CD14-positive monocyte (primary cell): ENCODE measurements around the gene MISP. TPM values are rescaled to one million over a fixed set of nuclear protein-coding genes. Genes with fewer than 3 reads are reported as not detected.
A peak's percentile ranks its signal among the peaks of the same experiment; 100 is the strongest.

Source experiments
- DNase-seq, 3 donors: peaks; one replicate each; pipeline ENCODE4 v3.0.0-alpha.2; 2011 to 2022
- H2AFZ ChIP-seq: 2 replicates; pipeline ENCODE4 v1.6.0; 2012; ENCODE audit warnings: mild to moderate bottlenecking, low read depth, low read length, inconsistent platforms; ENCODE audit not compliant: insufficient read depth, poor library complexity, severe bottlenecking
- H3K27ac ChIP-seq, 2 donors: 1 replicate in 1 of 2; 2 replicates in 1 of 2; pipeline ENCODE4 v1.5.1; 2012 to 2013; ENCODE audit warnings: low read length in 2 of 2, control low read depth in 1 of 2, inconsistent platforms in 1 of 2, low read depth in 1 of 2, mild to moderate bottlenecking in 1 of 2
- H3K27me3 ChIP-seq, 2 donors: one replicate each; pipeline versions ENCODE4 v1.6.0 to v1.6.1; 2011 to 2013; ENCODE audit warnings: low read length in 2 of 2; ENCODE audit not compliant: control insufficient read depth in 2 of 2, insufficient read depth in 2 of 2
- H3K36me3 ChIP-seq, 2 donors: replicated peaks in 1 of 2; 1 replicate in 1 of 2; 2 replicates in 1 of 2; pipeline versions ENCODE4 v1.5.1 to v1.6.1; 2012 to 2013; ENCODE audit warnings: low read length in 2 of 2, control low read depth in 1 of 2, inconsistent platforms in 1 of 2, mild to moderate bottlenecking in 1 of 2; ENCODE audit not compliant: insufficient read depth in 2 of 2, control insufficient read depth in 1 of 2
- H3K4me1 ChIP-seq, 2 donors: 1 replicate in 1 of 2; 2 replicates in 1 of 2; pipeline versions ENCODE4 v1.5.1 to v1.6.1; 2012 to 2013; ENCODE audit warnings: low read length in 2 of 2, control low read depth in 1 of 2, inconsistent platforms in 1 of 2, mild to moderate bottlenecking in 1 of 2, moderate library complexity in 1 of 2; ENCODE audit not compliant: insufficient read depth in 2 of 2, control insufficient read depth in 1 of 2
- H3K4me2 ChIP-seq: replicated peaks from 2 replicates; pipeline ENCODE3; 2012; ENCODE audit warnings: low read length, moderate library complexity, mild to moderate bottlenecking; ENCODE audit not compliant: poor library complexity, severe bottlenecking; ENCODE audit errors: extremely low read depth
- H3K4me3 ChIP-seq, 3 experiments: fragments of 200-600 bp in 1 of 3; sonication (generic) in 1 of 3; replicated peaks in 1 of 3; 1 replicate in 2 of 3; 2 replicates in 1 of 3; pipeline ENCODE4 v1.5.1; 2011 to 2013; ENCODE audit warnings: low read length in 3 of 3, mild to moderate bottlenecking in 3 of 3, control low read depth in 2 of 3, low read depth in 2 of 3, inconsistent platforms in 1 of 3, moderate library complexity in 1 of 3
- H3K79me2 ChIP-seq: 2 replicates; pipeline ENCODE4 v1.6.0; 2012; ENCODE audit warnings: mild to moderate bottlenecking, control low read depth, inconsistent platforms, low read length, moderate library complexity; ENCODE audit not compliant: insufficient read depth
- H3K9ac ChIP-seq: 2 replicates; pipeline ENCODE4 v1.6.0; 2017; ENCODE audit warnings: low read length, mild to moderate bottlenecking; ENCODE audit not compliant: insufficient read depth, poor library complexity, severe bottlenecking
- H3K9me3 ChIP-seq, 2 donors: replicated peaks in 1 of 2; 1 replicate in 1 of 2; 2 replicates in 1 of 2; pipeline versions ENCODE4 v1.5.1 to v1.6.1; 2012 to 2013; ENCODE audit warnings: low read length in 2 of 2, control low read depth in 1 of 2; ENCODE audit not compliant: control insufficient read depth in 1 of 2, insufficient read depth in 1 of 2
- H4K20me1 ChIP-seq: 2 replicates; pipeline ENCODE4 v1.6.0; 2012; ENCODE audit warnings: mild to moderate bottlenecking, low read length, control low read depth, moderate library complexity; ENCODE audit not compliant: insufficient read depth
- H3K27ac Mint-ChIP-seq, 7 donors: one replicate each; pipeline ENCODE4 v1.8.0; 2020; ENCODE audit warnings: mild to moderate bottlenecking in 7 of 7, mixed read lengths in 7 of 7, moderate library complexity in 6 of 7, inconsistent platforms in 2 of 7
- H3K27me3 Mint-ChIP-seq, 3 donors: one replicate each; pipeline ENCODE4 v1.8.0; 2021 to 2022; ENCODE audit warnings: low read depth in 3 of 3, mild to moderate bottlenecking in 3 of 3, mixed read lengths in 3 of 3, moderate library complexity in 3 of 3, inconsistent platforms in 1 of 3
- H3K36me3 Mint-ChIP-seq, 2 donors: one replicate each; pipeline ENCODE4 v1.8.0; 2020; ENCODE audit warnings: mixed read lengths in 2 of 2, inconsistent platforms in 1 of 2, mild to moderate bottlenecking in 1 of 2
- H3K4me1 Mint-ChIP-seq: one replicate; pipeline ENCODE4 v1.8.0; 2020; ENCODE audit warnings: mild to moderate bottlenecking, mixed read lengths
- H3K4me3 Mint-ChIP-seq, 2 donors: one replicate each; pipeline ENCODE4 v1.8.0; 2020; ENCODE audit warnings: mild to moderate bottlenecking in 2 of 2, mixed read lengths in 2 of 2, moderate library complexity in 1 of 2
- H3K9me3 Mint-ChIP-seq, 7 donors: one replicate each; pipeline ENCODE4 v1.8.0; 2020 to 2022; ENCODE audit warnings: mixed read lengths in 7 of 7, mild to moderate bottlenecking in 6 of 7, moderate library complexity in 6 of 7, inconsistent platforms in 2 of 7
- CTCF ChIP-seq: fragments of 200-600 bp; IDR thresholded peaks from one replicate; pipeline ENCODE4 v1.8.0; 2022; ENCODE audit warnings: antibody characterized with exemption, mild to moderate bottlenecking
- WGBS: methylation state at CpG from one replicate; pipeline ENCODE4 v1.1.5; 2013; ENCODE audit warnings: missing lambda C conversion rate; ENCODE audit not compliant: insufficient coverage; 5-methylcytosine and 5-hydroxymethylcytosine counted together
- intact Hi-C, 2 donors: fragments of 100-400 bp; cut with micrococcal nuclease; formaldehyde crosslinking; loops; one replicate each; pipeline versions ENCODE4 v1.15.0 to v1.15.1; 2023
- polyA plus RNA-seq, 3 donors: library from polyadenylated mRNA; depleted of rRNA in 1 of 3; unstranded in 2 of 3; stranded (reverse) in 1 of 3; fragments of 300-500 nt in 2 of 3; fragments of >200 nt in 1 of 3; fragmentation: Illumina TruSeq in 2 of 3; gene quantifications; 1 replicate in 2 of 3; 2 replicates in 1 of 3; pipeline ENCODE4 v1.2.3, GENCODE V29; 2012 to 2021

MISP gene
- polyA plus RNA-seq, 3 donors = not detected

GRCh38 chr19:782878-783668, 32.2 kb downstream of the MISP start:
- no peak overlapping the region for H2AFZ ChIP-seq
- H3K9me3 Mint-ChIP-seq = peaks cover 0 to 4% (median 0%) of the 10 kb centered on the region in 7 donors
- no peak overlapping the region for H3K9ac ChIP-seq
- H3K27ac Mint-ChIP-seq = peak overlapping the region in 2 of 7 donors; percentile 41 to 69
- intact Hi-C loops = no loop called here
- no peak for TF ChIP-seq CTCF
- H3K36me3 ChIP-seq = no peaks in the 10 kb centered on the region
- WGBS = 56% methylated on average over 17 of the region's 30 CpGs
- H3K27ac ChIP-seq = no peak overlapping the region
- H3K4me1 ChIP-seq = no peaks in the 10 kb centered on the region
- no peaks in the 10 kb centered on the region for H3K9me3 ChIP-seq
- no peak for DNase-seq
- H3K36me3 Mint-ChIP-seq = no peaks in the 10 kb centered on the region
- peaks cover 10 to 20% (median 18%) of the 10 kb centered on the region in 3 donors for H3K27me3 Mint-ChIP-seq
- H3K4me2 ChIP-seq = no peak overlapping the region
- H4K20me1 ChIP-seq = no peaks in the 10 kb centered on the region
- peaks cover 0 to 2% of the 10 kb centered on the region in 2 donors for H3K27me3 ChIP-seq
- no peaks in the 10 kb centered on the region for H3K79me2 ChIP-seq
- H3K4me1 Mint-ChIP-seq = peaks cover 2% of the 10 kb centered on the region
- H3K4me3 Mint-ChIP-seq = no peak overlapping the region
- no peak overlapping the region for H3K4me3 ChIP-seq

- Mint-ChIP-seq H3K4me3 (no peak overlapping the region), H3K9me3 (peaks cover 0 to 3% (median 0%) of the 10 kb centered on the region in 7 donors), H3K36me3 (peaks cover 0 to 2% of the 10 kb centered on the region in 2 donors), H3K27me3 (peaks cover 10 to 20% (median 13%) of the 10 kb centered on the region in 3 donors), H3K27ac (peak overlapping the region in 1 of 7 donors; percentile 38), H3K4me1 (peaks cover 10% of the 10 kb centered on the region)
- DNase-seq = no peak
- Histone ChIP-seq H3K4me3 (no peak overlapping the region), H3K27ac (no peak overlapping the region), H2AFZ (no peak overlapping the region), H3K4me1 (peaks cover 10% of the 10 kb centered on the region in 2 donors), H3K9ac (no peak overlapping the region), H3K79me2 (no peaks in the 10 kb centered on the region), H3K9me3 (no peaks in the 10 kb centered on the region), H3K36me3 (no peaks in the 10 kb centered on the region), H4K20me1 (no peaks in the 10 kb centered on the region), H3K27me3 (no peaks in the 10 kb centered on the region), H3K4me2 (no peak overlapping the region)
- 95% methylated on average over 11 of the region's 13 CpGs for WGBS
- TF ChIP-seq CTCF = no peak
- intact Hi-C loops = no loop called here
These were observed 33.6 kb downstream of the MISP start for GRCh38 chr19:784541-784940.
